C1 segment of cervical spinal cord (tissue), 14 donors: ENCODE data around the gene RNASE9.
"Not testable (repeated sequence)": the region's sequence is repeated elsewhere in the genome, so short reads cannot be mapped to it uniquely, and the experiment has no call there.

ENCODE experiments used
- DNase-seq, 14 donors: peaks; one replicate each; lab custom pipeline; 2025; lab: John Stamatoyannopoulos, UW

The RNASE9 gene

GRCh38 chr14:20522332-20522731 is 38.5 kb downstream of the RNASE9 start:
- no peak for DNase-seq

- no peak for DNase-seq
Measured at GRCh38 chr14:20516921-20517320, 43.9 kb downstream of the RNASE9 start.

DNA sequence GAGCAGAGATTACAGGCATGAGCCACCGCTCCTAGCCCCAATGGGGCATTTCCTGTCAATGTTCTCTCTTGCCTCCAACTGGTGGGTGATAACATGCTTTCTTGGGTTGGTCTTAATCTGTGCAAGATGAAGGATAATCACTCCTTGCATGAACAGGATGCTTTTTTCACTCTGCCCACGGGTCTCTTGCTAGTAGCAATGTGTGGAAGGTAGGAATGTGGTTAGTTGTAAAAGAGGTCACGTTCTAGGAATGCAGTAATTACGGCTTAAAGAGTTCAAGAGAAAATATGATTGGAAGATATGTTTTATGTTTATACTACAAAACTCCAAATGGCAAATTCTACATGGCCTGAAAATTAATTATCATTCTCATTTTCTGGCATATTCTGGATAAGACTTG is 45.0 kb downstream of the RNASE9 start:
- DNase-seq = no peak

- no peak for DNase-seq
Measured at GRCh38 chr14:20512177-20512905, 48.5 kb downstream of the RNASE9 start.

GRCh38 chr14:20508367-20508766 is 52.5 kb downstream of the RNASE9 start:
- DNase-seq = no peak

DNA sequence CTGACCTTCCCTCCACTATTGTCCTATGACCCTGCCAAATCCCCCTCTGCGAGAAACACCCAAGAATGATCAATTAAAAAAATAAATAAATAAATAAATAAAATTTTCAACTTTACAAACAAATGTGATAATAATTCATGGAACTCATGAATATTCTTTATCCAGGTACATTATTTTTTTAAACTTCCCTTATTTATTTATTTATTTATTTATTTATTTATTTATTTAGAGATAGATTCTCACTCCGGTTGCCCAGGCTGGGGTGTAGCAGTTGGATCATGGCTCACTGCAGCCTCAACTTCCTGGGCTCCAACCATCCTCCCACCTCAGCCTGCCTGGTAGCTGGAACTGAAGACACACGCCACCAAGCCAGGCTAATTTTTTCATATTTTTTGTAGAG is 53.3 kb downstream of the RNASE9 start:
- DNase-seq = not testable (repeated sequence)

- DNase-seq = not testable (repeated sequence)
Measured at GRCh38 chr14:20506752-20507151, 54.1 kb downstream of the RNASE9 start.

- DNase-seq = not testable (repeated sequence)
Measured at GRCh38 chr14:20506276-20506675, 54.6 kb downstream of the RNASE9 start.
